Stimulated activated naive CD4-positive, alpha-beta T cell treated with Interleukin-2 at 50 U/mL for 16 hours (primary cell): ENCODE results near the gene CTIF.
"Not testable (repeated sequence)": the region's sequence is repeated elsewhere in the genome, so short reads cannot be mapped to it uniquely, and the experiment has no call there.

Source experiments
- DNase-seq: peaks from one replicate; lab custom pipeline; 2025; lab: John Stamatoyannopoulos, UW

The CTIF gene

GRCh38 chr18:48868468-48869466 is 329.9 kb downstream of the CTIF start:
- peak; percentile 61 for DNase-seq

DNA sequence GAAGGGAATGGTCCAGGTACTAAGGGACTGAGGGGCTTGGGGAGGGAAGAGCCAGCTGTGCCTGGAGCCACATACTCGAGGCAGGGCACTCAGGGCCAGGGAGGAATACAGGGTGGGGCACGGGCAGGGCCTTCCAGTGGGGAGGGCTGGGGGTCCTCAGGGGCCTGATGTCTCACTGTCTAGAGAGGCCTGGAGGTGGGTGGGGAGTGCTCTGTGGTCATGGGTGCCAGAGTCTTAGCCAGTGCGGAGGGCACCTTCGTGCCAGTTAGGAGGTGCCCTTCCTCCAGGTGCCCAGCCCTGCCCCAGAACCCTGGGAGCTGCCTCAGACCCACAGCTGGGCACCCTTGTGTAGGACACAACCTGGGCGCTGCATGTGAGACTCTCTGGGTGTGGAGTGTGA is 330.8 kb downstream of the CTIF start:
- DNase-seq = no peak

GRCh38 chr18:48870926-48871325 is 332.1 kb downstream of the CTIF start:
- not testable (repeated sequence) for DNase-seq

DNA sequence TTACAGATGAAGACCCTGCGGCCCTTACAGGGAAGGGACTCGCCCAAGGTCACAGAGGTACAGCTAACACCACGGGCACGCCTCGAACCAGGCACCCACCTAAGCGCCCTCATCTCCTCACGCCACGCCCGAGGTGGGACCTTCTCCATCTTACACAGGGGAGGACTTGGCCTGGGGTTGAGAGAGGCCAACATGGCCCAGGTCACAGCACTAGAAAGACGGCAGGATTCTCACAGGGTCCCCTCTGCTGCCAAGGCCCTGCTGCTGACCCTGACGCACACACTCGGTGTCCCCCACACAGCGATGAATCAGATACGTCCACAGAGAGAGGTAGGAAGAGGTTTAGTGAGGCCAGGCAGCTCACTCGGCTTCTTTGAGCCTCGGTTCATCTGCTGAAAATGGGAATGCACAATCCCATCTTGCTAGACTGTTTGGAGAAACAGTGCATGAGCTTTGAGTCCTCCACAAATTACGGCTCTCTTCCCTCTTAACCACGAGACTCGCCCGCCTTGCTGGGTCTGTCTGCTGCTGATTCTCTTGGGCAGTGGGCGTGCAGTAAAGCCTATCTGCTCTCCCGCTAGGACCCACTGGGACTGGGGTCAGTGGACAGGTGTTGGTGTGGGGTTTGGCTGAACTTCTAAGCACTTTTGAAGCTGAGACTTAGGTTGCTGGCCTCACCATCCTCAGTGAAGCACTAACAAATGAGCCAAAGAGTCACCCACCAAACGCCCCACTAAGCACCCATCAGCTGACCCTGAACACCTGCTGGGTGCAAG is 332.7 kb downstream of the CTIF start:
- DNase-seq = no peak

- no peak for DNase-seq
Measured at GRCh38 chr18:48872234-48873145, 333.7 kb downstream of the CTIF start.

DNA sequence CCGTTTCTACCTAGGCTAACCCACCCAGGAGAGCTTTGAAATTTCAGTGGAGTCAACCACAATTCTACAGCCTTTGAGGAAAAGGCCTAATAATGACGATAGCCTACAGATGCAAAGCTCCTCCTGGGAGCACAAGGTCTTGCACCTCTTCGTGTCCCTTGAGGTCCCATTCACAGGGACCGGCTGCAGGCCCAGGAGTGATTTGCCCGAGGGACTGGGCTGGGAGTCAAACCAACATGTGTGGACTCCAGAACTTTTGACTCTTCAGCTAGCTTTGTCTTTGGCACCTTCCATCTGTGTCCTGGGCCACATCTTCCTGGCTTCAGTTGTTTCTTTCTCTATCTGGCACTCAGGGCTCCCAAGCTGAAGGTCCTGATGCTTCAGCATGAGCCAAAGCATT is 335.4 kb downstream of the CTIF start:
- DNase-seq = no peak

- no peak for DNase-seq
Measured at GRCh38 chr18:48874701-48875162, 335.9 kb downstream of the CTIF start.

- no peak for DNase-seq
Measured at GRCh38 chr18:48875314-48875941, 336.6 kb downstream of the CTIF start.

GRCh38 chr18:48875942-48876511 is 337.2 kb downstream of the CTIF start:
- DNase-seq = no peak

DNA sequence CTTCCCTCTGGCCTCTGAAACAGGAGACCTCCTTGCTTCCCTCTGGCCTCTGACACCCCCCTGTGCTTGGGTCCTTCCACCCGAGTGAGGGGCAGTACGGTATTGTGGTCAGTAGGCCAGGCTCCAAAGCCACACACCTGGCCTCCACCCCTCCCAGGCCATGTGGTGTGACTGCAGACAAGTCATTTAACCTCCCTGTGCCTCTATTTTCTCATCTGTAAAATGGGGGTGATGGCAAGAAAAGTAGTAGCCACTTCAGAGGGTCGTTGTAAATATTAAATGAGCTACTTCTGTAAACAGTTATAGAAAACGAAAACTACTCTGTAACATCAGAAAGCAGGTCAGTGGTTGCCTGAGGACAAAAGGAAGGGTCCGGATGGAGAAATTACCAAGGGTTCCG is 337.8 kb downstream of the CTIF start:
- DNase-seq = no peak

DNA sequence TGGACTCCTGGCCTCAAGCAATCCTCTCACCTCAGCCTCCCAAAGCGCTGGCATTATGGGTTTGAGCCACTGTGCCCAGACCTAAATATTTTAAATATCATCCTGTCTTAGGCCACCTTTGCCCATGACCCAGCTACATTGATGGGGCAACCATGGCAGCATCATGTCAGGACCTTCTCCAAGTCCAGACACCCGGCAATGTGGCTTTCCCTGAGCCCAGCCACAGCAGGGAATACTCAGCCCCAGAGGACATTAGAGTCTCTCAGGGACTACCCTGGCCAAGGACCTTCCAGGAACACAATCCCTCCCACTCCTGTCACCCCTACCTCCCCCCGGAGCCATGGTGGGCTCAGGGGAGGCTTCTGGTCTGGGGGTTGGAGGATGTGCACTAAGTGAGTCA is 339.1 kb downstream of the CTIF start:
- DNase-seq = no peak

DNA sequence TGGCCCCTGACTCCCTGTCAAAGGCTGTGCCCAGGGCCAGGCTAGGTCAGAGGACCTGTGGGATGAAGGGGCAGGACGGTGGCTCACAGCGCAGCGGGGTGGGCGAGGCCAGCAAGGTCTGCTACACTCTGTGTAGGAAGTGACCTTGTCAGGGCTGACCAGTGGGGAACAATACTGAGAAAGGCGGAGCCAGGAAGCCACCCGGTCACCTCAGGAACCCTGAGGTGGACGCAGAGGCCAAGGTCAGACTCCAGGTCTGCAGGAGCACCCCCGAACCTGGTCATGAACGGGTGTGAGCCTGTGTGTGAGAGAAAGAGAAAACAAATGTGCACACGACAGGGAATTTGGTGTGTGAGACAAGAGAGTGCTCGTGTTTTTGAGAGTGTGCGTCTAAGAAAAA is 339.6 kb downstream of the CTIF start:
- no peak for DNase-seq

DNA sequence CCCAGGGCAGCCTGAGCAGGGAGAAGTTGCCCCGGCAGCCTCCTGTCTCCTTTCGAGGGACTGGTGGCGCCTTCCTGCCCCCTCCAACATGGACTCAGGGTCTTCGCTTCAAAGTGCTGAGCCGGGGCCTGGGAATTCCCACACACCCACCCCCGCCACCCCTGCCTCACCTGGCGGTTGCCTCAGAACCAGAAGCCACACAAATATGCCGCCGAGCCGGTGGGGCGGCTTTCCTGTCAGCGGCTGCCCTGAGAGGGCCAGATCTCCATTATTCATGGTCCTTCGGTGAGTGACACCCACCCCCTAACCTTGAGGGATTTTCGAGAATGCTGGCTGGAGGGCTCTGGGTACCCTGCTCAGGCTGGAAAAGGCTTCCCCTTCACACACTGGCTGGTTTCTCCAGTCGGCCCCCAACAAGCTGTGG is 340.2 kb downstream of the CTIF start:
- DNase-seq = no peak

DNA sequence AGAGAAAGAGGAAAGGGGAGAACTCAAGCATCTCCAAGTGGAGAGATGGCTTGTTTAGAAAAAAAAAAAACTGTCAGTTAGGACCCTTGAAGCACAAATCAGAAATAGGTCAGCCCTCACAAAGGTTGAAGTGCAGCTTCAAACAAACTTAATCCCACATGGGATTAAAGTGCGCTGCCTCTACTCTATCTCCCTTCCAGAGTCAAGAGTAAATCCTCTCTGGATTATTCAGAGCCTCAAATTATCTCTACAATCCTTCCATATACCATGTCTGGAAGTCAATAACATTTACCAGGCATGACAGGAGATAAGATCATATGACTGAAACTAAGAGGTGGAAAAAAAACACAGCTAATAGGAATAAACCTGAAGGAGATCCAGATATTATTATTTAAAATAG is 342.1 kb downstream of the CTIF start:
- DNase-seq = no peak

GRCh38 chr18:48882379-48882778 is 343.5 kb downstream of the CTIF start:
- DNase-seq = no peak

- no peak for DNase-seq
Measured at GRCh38 chr18:48884306-48884705, 345.5 kb downstream of the CTIF start.

GRCh38 chr18:48884771-48885170 is 345.9 kb downstream of the CTIF start:
- DNase-seq = no peak

DNA sequence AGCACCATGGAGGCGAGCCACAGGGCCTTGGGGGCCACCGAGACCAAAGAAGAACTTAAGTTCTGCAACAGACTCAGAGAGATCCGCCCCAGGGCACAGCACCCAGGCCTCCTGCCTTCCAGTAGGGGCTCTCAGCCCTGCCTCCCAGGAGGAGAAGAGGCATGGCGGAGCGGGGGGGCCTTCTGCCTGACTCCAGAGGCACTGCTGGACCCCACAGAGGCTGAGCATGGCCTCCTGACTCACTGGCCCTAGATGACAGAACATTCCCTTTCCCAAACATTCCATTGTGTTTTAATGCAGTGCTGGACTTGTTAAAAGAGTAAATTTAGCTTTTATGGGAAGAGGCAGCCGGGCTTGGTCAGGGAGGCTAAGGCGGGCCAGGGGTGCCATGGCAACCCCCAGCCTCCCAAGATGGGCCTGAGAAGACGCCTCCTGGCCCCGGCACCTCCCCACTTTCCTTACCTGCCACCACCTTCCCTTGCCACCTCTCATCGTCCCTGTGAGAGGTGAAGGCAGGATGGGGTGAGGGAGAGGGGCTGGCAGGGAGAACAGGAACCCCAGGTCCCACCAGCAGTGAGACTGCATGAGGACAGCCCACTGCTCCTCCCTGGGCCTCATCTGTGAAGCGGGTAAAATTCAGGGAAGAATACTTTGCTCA is 346.6 kb downstream of the CTIF start:
- no peak for DNase-seq

GRCh38 chr18:48885924-48886400 is 347.1 kb downstream of the CTIF start:
- no peak for DNase-seq
